HFF-Myc (cell line): Measurements from ENCODE around the gene VSTM4.

Source experiments
- DNase-seq: peaks from one replicate; pipeline ENCODE4 v3.0.0-alpha.2; 2011; ENCODE audit warnings: low read depth; ENCODE audit errors: extremely low read depth
- H3K4me3 ChIP-seq: replicated peaks from 2 replicates; pipeline ENCODE4 v1.5.1; 2011; ENCODE audit warnings: low read depth, mild to moderate bottlenecking, control low read depth, low read length
- TF ChIP-seq, protein P1 (sequence below): IDR thresholded peaks from 2 replicates; pipeline ENCODE4 v1.5.1; 2012; ENCODE audit warnings: mild to moderate bottlenecking, low read depth, low read length, control low read depth; ENCODE audit errors: missing control alignments

Gene VSTM4

DNA sequence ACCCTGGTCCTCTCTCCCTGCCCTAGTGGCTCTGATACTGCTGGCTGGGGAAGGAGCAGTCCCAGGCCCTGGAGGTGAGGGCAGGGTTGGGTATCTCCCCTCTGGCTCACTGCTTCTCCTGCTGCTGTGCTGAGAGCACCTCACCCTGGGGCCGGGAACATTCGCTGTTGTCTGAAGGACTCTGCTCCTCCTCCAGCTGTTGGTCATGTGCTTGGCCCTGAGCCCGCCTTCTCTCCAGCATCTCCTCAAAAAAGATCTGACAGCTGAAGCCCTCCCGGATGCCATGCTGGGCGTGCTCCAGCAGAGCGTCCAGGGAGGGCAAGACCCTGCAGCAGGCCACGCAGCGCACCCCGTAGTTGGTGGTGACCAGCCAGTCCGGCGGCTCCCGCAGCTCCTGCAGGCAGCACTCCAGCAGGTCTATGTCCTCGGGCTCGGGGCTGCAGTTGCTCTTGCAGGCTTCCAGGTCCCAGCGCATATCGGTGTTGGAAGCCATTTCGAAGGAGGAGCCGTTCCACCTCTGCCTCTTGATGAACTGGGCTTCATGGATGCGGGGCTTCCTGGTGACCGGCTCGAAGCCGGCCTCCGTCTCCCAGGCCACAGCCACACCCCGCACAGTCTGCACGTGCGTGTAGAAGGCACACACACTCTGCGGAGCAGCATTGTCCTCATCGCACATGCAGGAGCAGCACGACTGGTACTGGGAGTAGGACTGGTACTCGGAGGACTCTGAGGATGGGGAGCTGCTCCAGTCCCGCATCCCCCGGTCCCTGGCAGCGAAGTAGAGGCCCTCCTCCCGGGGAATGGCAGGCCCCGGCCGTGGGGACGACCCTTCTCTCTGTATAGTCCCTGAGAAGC lies 16.4 kb upstream of the VSTM4 start:
- no peak for DNase-seq
- no peak overlapping the region for H3K4me3 ChIP-seq
- TF ChIP-seq, protein P1, sequence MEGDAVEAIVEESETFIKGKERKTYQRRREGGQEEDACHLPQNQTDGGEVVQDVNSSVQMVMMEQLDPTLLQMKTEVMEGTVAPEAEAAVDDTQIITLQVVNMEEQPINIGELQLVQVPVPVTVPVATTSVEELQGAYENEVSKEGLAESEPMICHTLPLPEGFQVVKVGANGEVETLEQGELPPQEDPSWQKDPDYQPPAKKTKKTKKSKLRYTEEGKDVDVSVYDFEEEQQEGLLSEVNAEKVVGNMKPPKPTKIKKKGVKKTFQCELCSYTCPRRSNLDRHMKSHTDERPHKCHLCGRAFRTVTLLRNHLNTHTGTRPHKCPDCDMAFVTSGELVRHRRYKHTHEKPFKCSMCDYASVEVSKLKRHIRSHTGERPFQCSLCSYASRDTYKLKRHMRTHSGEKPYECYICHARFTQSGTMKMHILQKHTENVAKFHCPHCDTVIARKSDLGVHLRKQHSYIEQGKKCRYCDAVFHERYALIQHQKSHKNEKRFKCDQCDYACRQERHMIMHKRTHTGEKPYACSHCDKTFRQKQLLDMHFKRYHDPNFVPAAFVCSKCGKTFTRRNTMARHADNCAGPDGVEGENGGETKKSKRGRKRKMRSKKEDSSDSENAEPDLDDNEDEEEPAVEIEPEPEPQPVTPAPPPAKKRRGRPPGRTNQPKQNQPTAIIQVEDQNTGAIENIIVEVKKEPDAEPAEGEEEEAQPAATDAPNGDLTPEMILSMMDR = no peak

- no peak overlapping the region for H3K4me3 ChIP-seq
- TF ChIP-seq, protein P1 = no peak
Observed at GRCh38 chr10:49129376-49129775, 14.1 kb upstream of the VSTM4 start.

GRCh38 chr10:49128854-49129253 lies 13.5 kb upstream of the VSTM4 start:
- TF ChIP-seq, protein P1 = no peak
- H3K4me3 ChIP-seq = no peak overlapping the region
- DNase-seq = no peak

More at GRCh38 chr10:49129376-49129775, 14.1 kb upstream of the VSTM4 start:
- DNase-seq = no peak

DNA sequence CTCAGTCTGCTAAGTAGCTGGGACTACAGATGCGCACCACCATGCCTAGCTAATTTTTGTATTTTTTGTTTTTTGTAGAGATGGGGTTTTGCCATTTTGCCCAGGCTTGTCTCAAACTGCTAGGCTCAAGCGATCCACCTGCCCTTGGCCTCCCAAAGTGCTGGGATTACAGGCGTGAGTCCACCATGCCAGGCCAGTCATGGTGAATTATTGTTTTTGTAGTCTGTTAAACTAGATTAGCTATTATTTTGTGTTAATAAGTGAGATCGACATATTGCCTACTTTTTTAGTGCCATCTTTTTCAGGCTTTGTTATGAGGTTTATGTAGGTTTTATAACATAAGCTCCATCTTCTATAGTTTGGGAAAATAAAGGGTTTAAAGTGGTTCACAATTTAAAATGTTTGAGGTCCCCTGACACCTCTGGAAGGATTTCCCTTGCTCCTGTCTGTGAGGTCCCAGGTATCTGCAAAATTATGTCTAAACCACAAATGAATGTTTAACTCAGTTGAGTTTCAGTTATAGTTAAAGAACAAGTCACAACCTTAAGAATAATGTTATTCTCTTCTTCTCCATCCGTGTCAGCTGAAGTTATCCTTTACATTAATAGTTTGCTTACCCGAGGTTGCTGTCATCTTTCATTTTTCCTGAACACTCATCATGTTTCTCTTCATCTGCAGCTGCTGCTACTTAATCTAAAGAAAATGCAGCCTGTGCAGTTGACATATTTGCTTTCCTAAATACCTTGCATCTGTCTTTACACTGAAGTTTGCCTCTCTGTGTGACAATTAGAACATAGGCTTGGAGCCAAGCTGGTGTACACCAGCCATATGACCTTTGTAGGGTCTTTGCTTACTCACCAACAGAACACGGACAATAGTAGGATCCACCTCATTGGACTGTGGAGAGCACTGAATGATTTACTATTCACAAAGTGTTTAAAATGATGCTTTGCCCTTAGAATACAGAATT lies 8.9 kb upstream of the VSTM4 start:
- DNase-seq = no peak

DNA sequence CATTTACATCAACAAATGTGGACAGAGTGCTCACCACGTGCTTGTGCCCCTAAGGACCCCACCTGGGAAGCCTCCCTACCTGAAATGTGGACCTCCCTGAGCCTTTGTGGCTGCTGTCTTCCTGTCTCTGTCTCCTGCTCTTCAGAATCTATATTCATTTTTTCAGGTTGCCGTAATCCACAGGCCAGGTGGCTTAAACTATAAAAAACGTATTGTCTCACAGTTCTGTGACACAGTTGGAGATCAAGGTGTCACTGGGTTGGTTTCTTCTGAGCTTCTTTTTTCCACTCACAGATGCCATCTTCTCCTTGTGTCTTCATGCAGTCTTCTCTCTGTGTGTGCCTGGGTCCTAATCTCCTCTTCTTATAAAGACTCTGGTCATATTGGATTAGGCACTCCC lies 5.6 kb upstream of the VSTM4 start:
- DNase-seq = no peak

More for the DNA sequence above, 8.9 kb upstream of the VSTM4 start:
- H3K4me3 ChIP-seq = no peak overlapping the region
- TF ChIP-seq, protein P1 = no peak

GRCh38 chr10:49119746-49120145 lies 4.4 kb upstream of the VSTM4 start:
- DNase-seq = no peak
- no peak overlapping the region for H3K4me3 ChIP-seq
- TF ChIP-seq, protein P1 = no peak

More for the DNA sequence above, 5.6 kb upstream of the VSTM4 start:
- no peak overlapping the region for H3K4me3 ChIP-seq
- TF ChIP-seq, protein P1 = no peak
